GM23338 (cell line): Measurements from ENCODE around the gene KRT31. TPM values are rescaled to one million over a fixed set of nuclear protein-coding genes. Genes with fewer than 3 reads are reported as not detected.

Experiments
- ATAC-seq: fragments of 200-7000 bp; cut with Tn5 transposase; 3 replicates; pipeline ENCODE4 v1.9.1; 2020
- DNase-seq: peaks from one replicate; pipeline ENCODE4 v3.0.0-alpha.2; 2015; ENCODE audit warnings: low spot score
- H2AFZ ChIP-seq: fragments of 200-600 bp; sonication (generic); 2 replicates; pipeline ENCODE4 v1.8.0; 2016; ENCODE audit warnings: antibody characterized with exemption, mild to moderate bottlenecking, moderate library complexity
- H3F3A ChIP-seq: fragments of 200-600 bp; sonication (generic); replicated peaks from 2 replicates; pipeline ENCODE4 v1.8.0; 2017; ENCODE audit warnings: antibody characterized with exemption, mixed run types, low read depth
- H3K27ac ChIP-seq: fragments of 200-600 bp; sonication (generic); 2 replicates; pipeline ENCODE4 v1.6.1; 2016; ENCODE audit warnings: low read depth
- H3K27me3 ChIP-seq: fragments of 200-600 bp; sonication (generic); 2 replicates; pipeline ENCODE4 v1.8.0; 2016; ENCODE audit warnings: mild to moderate bottlenecking, mixed run types, moderate library complexity; ENCODE audit not compliant: insufficient read depth
- H3K36me3 ChIP-seq: fragments of 200-600 bp; sonication (generic); 2 replicates; pipeline ENCODE4 v1.8.0; 2016; ENCODE audit warnings: mild to moderate bottlenecking; ENCODE audit not compliant: insufficient read depth
- H3K4me1 ChIP-seq: fragments of 200-600 bp; sonication (generic); 2 replicates; pipeline ENCODE4 v1.8.0; 2016; ENCODE audit warnings: mild to moderate bottlenecking, moderate library complexity; ENCODE audit not compliant: insufficient read depth
- H3K4me2 ChIP-seq: fragments of 200-600 bp; sonication (generic); 2 replicates; pipeline ENCODE4 v1.7.1; 2017; ENCODE audit warnings: mixed run types
- H3K4me3 ChIP-seq: fragments of 200-600 bp; sonication (generic); 2 replicates; pipeline ENCODE4 v1.6.1; 2016; ENCODE audit warnings: mixed run types
- H3K79me2 ChIP-seq: fragments of 200-600 bp; sonication (generic); replicated peaks from 2 replicates; pipeline ENCODE4 v1.8.0; 2017; ENCODE audit warnings: mild to moderate bottlenecking; ENCODE audit not compliant: insufficient read depth
- H3K9me2 ChIP-seq: fragments of 200-600 bp; sonication (generic); 2 replicates; pipeline ENCODE4 v1.8.0; 2017; ENCODE audit not compliant: insufficient read depth
- H4K20me1 ChIP-seq: fragments of 200-600 bp; sonication (generic); replicated peaks from 2 replicates; pipeline ENCODE4 v1.8.0; 2017; ENCODE audit warnings: mild to moderate bottlenecking; ENCODE audit not compliant: insufficient read depth
- H3K27ac Mint-ChIP-seq: 2 replicates; pipeline ENCODE4 v1.8.0; 2020; ENCODE audit warnings: inconsistent platforms, mild to moderate bottlenecking, moderate library complexity, mixed read lengths
- H3K27me3 Mint-ChIP-seq: 3 replicates; pipeline ENCODE4 v1.8.0; 2022; ENCODE audit warnings: low read depth, mild to moderate bottlenecking, moderate library complexity, mixed read lengths, inconsistent platforms; ENCODE audit not compliant: insufficient read depth, poor library complexity
- H3K36me3 Mint-ChIP-seq: 3 replicates; pipeline ENCODE4 v1.8.0; 2021; ENCODE audit warnings: low read depth, mild to moderate bottlenecking, inconsistent platforms, moderate library complexity, mixed read lengths
- H3K4me1 Mint-ChIP-seq: 3 replicates; pipeline ENCODE4 v1.8.0; 2020; ENCODE audit warnings: mild to moderate bottlenecking, inconsistent platforms, mixed read lengths
- H3K4me3 Mint-ChIP-seq: 3 replicates; pipeline ENCODE4 v1.8.0; 2021; ENCODE audit warnings: moderate library complexity, mild to moderate bottlenecking, inconsistent platforms, mixed read lengths
- H3K9me3 Mint-ChIP-seq: 3 replicates; pipeline ENCODE4 v1.8.0; 2020; ENCODE audit warnings: moderate library complexity, mild to moderate bottlenecking, inconsistent platforms, mixed read lengths
- JUNB ChIP-seq: IDR thresholded peaks from one replicate; pipeline ENCODE4 v1.6.1; 2016; ENCODE audit warnings: antibody characterized with exemption; ENCODE audit not compliant: unreplicated experiment
- polyA plus RNA-seq: library from polyadenylated mRNA; unstranded; fragments of >200 nt; fragmentation: Nextera tagmentation; extraction: Ambion mirVana; gene quantifications from 2 replicates; pipeline ENCODE4 v1.2.1, GENCODE V29; 2016
- total RNA-seq: library from RNA; depleted of rRNA; stranded (reverse); fragments of >200 nt; shearing (Covaris generic); gene quantifications from 2 replicates; pipeline ENCODE4 v1.2.3, GENCODE V29; 2014
- TF ChIP-seq, protein P1 (sequence below): fragments of 250-450 bp; sonication (Bioruptor Pico); IDR thresholded peaks from 2 replicates; pipeline ENCODE4 v1.5.0; 2020; ENCODE audit warnings: mild to moderate bottlenecking, moderate library complexity
- TF ChIP-seq, protein P2 (sequence below), 2 experiments: fragments of 200-600 bp in 1 of 2; sonication (generic) in 1 of 2; conservative IDR thresholded peaks; 2 replicates each; pipeline versions ENCODE4 v1.5.1 to v1.6.1; 2016 to 2017; ENCODE audit warnings: antibody characterized with exemption in 2 of 2, low read depth in 2 of 2, mild to moderate bottlenecking in 2 of 2, moderate library complexity in 1 of 2
- TF ChIP-seq, protein P3 (sequence below): IDR thresholded peaks from 2 replicates; pipeline ENCODE4 v1.6.1; 2016; ENCODE audit warnings: antibody characterized with exemption
- TF ChIP-seq, protein P4 (sequence below): IDR thresholded peaks from one replicate; pipeline ENCODE4 v1.6.1; 2018; ENCODE audit warnings: antibody characterized with exemption; ENCODE audit not compliant: unreplicated experiment

The KRT31 gene
- total and polyA plus RNA-seq, 2 experiments from 2014 or later, result not detected

DNA sequence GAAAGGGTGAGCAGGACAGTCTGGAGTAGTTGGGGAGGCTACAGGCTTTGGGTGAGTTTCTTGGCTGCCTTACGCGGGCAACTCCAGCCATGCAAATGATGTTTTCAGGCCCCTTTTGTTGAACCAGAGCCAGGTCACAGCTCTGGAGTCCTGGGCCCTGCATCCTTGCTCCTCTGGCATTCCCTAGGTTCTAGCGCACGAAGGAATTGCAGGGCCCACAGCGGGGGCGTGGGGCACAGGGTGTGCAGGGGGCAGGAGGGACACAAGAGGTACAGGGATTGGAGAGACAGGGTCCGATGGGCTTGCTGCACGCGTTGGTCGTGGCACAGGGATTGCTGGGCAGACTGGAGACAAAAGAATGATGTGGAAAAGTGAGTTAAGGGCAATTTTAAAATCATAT, 3.6 kb downstream of the KRT31 start:
- H3K4me2 ChIP-seq, result no peak overlapping the region
- no peak overlapping the region for H3K4me3 ChIP-seq
- H3K4me3 Mint-ChIP-seq, result no peak overlapping the region
- no peaks in the 10 kb centered on the region for H3K79me2 ChIP-seq
- H2AFZ ChIP-seq, result no peak overlapping the region
- no peaks in the 10 kb centered on the region for H3K36me3 ChIP-seq
- H3K27ac Mint-ChIP-seq, result no peak overlapping the region
- H4K20me1 ChIP-seq, result no peaks in the 10 kb centered on the region
- no peaks in the 10 kb centered on the region for H3K4me1 ChIP-seq
- H3K36me3 Mint-ChIP-seq, result no peaks in the 10 kb centered on the region
- no peaks in the 10 kb centered on the region for H3K4me1 Mint-ChIP-seq
- no peaks in the 10 kb centered on the region for H3K27me3 Mint-ChIP-seq
- peaks cover 7% of the 10 kb centered on the region for H3K9me2 ChIP-seq
- DNase-seq, result no peak
- ATAC-seq, result no peak
- no peaks in the 10 kb centered on the region for H3F3A ChIP-seq
- TF ChIP-seq, protein P1, sequence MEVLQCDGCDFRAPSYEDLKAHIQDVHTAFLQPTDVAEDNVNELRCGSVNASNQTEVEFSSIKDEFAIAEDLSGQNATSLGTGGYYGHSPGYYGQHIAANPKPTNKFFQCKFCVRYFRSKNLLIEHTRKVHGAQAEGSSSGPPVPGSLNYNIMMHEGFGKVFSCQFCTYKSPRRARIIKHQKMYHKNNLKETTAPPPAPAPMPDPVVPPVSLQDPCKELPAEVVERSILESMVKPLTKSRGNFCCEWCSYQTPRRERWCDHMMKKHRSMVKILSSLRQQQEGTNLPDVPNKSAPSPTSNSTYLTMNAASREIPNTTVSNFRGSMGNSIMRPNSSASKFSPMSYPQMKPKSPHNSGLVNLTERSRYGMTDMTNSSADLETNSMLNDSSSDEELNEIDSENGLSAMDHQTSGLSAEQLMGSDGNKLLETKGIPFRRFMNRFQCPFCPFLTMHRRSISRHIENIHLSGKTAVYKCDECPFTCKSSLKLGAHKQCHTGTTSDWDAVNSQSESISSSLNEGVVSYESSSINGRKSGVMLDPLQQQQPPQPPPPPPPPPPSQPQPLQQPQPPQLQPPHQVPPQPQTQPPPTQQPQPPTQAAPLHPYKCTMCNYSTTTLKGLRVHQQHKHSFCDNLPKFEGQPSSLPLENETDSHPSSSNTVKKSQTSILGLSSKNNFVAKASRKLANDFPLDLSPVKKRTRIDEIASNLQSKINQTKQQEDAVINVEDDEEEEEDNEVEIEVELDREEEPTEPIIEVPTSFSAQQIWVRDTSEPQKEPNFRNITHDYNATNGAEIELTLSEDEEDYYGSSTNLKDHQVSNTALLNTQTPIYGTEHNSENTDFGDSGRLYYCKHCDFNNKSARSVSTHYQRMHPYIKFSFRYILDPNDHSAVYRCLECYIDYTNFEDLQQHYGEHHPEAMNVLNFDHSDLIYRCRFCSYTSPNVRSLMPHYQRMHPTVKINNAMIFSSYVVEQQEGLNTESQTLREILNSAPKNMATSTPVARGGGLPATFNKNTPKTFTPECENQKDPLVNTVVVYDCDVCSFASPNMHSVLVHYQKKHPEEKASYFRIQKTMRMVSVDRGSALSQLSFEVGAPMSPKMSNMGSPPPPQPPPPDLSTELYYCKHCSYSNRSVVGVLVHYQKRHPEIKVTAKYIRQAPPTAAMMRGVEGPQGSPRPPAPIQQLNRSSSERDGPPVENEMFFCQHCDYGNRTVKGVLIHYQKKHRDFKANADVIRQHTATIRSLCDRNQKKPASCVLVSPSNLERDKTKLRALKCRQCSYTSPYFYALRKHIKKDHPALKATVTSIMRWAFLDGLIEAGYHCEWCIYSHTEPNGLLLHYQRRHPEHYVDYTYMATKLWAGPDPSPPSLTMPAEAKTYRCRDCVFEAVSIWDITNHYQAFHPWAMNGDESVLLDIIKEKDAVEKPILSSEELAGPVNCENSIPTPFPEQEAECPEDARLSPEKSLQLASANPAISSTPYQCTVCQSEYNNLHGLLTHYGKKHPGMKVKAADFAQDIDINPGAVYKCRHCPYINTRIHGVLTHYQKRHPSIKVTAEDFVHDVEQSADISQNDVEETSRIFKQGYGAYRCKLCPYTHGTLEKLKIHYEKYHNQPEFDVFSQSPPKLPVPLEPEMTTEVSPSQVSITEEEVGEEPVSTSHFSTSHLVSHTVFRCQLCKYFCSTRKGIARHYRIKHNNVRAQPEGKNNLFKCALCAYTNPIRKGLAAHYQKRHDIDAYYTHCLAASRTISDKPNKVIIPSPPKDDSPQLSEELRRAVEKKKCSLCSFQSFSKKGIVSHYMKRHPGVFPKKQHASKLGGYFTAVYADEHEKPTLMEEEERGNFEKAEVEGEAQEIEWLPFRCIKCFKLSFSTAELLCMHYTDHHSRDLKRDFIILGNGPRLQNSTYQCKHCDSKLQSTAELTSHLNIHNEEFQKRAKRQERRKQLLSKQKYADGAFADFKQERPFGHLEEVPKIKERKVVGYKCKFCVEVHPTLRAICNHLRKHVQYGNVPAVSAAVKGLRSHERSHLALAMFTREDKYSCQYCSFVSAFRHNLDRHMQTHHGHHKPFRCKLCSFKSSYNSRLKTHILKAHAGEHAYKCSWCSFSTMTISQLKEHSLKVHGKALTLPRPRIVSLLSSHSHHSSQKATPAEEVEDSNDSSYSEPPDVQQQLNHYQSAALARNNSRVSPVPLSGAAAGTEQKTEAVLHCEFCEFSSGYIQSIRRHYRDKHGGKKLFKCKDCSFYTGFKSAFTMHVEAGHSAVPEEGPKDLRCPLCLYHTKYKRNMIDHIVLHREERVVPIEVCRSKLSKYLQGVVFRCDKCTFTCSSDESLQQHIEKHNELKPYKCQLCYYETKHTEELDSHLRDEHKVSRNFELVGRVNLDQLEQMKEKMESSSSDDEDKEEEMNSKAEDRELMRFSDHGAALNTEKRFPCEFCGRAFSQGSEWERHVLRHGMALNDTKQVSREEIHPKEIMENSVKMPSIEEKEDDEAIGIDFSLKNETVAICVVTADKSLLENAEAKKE (CRISPR knock-in tag), result no peak
- TF ChIP-seq JUNB, result no peak
- TF ChIP-seq, protein P2, sequence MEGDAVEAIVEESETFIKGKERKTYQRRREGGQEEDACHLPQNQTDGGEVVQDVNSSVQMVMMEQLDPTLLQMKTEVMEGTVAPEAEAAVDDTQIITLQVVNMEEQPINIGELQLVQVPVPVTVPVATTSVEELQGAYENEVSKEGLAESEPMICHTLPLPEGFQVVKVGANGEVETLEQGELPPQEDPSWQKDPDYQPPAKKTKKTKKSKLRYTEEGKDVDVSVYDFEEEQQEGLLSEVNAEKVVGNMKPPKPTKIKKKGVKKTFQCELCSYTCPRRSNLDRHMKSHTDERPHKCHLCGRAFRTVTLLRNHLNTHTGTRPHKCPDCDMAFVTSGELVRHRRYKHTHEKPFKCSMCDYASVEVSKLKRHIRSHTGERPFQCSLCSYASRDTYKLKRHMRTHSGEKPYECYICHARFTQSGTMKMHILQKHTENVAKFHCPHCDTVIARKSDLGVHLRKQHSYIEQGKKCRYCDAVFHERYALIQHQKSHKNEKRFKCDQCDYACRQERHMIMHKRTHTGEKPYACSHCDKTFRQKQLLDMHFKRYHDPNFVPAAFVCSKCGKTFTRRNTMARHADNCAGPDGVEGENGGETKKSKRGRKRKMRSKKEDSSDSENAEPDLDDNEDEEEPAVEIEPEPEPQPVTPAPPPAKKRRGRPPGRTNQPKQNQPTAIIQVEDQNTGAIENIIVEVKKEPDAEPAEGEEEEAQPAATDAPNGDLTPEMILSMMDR (conservative IDR thresholded peaks at IDR 0.05; ENCODE audit: low read depth in 2 of 2), result no peak
- TF ChIP-seq, protein P3, sequence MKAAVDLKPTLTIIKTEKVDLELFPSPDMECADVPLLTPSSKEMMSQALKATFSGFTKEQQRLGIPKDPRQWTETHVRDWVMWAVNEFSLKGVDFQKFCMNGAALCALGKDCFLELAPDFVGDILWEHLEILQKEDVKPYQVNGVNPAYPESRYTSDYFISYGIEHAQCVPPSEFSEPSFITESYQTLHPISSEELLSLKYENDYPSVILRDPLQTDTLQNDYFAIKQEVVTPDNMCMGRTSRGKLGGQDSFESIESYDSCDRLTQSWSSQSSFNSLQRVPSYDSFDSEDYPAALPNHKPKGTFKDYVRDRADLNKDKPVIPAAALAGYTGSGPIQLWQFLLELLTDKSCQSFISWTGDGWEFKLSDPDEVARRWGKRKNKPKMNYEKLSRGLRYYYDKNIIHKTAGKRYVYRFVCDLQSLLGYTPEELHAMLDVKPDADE, result no peak
- TF ChIP-seq, protein P4, sequence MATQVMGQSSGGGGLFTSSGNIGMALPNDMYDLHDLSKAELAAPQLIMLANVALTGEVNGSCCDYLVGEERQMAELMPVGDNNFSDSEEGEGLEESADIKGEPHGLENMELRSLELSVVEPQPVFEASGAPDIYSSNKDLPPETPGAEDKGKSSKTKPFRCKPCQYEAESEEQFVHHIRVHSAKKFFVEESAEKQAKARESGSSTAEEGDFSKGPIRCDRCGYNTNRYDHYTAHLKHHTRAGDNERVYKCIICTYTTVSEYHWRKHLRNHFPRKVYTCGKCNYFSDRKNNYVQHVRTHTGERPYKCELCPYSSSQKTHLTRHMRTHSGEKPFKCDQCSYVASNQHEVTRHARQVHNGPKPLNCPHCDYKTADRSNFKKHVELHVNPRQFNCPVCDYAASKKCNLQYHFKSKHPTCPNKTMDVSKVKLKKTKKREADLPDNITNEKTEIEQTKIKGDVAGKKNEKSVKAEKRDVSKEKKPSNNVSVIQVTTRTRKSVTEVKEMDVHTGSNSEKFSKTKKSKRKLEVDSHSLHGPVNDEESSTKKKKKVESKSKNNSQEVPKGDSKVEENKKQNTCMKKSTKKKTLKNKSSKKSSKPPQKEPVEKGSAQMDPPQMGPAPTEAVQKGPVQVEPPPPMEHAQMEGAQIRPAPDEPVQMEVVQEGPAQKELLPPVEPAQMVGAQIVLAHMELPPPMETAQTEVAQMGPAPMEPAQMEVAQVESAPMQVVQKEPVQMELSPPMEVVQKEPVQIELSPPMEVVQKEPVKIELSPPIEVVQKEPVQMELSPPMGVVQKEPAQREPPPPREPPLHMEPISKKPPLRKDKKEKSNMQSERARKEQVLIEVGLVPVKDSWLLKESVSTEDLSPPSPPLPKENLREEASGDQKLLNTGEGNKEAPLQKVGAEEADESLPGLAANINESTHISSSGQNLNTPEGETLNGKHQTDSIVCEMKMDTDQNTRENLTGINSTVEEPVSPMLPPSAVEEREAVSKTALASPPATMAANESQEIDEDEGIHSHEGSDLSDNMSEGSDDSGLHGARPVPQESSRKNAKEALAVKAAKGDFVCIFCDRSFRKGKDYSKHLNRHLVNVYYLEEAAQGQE, result no peak
- no peaks in the 10 kb centered on the region for H3K9me3 Mint-ChIP-seq
- H3K27me3 ChIP-seq, result no peaks in the 10 kb centered on the region
- no peak overlapping the region for H3K27ac ChIP-seq
